Muscle of back (tissue), 11 donors: ENCODE measurements around the gene TIAM2. TPM values are rescaled to one million over a fixed set of nuclear protein-coding genes. Genes with fewer than 3 reads are reported as not detected.
"Not testable (repeated sequence)": the region's sequence is repeated elsewhere in the genome, so short reads cannot be mapped to it uniquely, and the experiment has no call there.

Source experiments
- DNase-seq, 3 donors: peaks; one replicate each; pipeline versions ENCODE4 v3.0.0 to v3.0.0-alpha.2; 2013
- polyA plus RNA-seq, 10 donors: library from polyadenylated mRNA; unstranded; fragments of 120-200 nt; gene quantifications; one replicate each; pipeline ENCODE4 v1.2.1, GENCODE V29; 2013; ENCODE audit not compliant: insufficient read length in 10 of 10

The TIAM2 gene
- polyA plus RNA-seq, 10 donors, result 12.7 to 18.9 (median 15.4) TPM

DNA sequence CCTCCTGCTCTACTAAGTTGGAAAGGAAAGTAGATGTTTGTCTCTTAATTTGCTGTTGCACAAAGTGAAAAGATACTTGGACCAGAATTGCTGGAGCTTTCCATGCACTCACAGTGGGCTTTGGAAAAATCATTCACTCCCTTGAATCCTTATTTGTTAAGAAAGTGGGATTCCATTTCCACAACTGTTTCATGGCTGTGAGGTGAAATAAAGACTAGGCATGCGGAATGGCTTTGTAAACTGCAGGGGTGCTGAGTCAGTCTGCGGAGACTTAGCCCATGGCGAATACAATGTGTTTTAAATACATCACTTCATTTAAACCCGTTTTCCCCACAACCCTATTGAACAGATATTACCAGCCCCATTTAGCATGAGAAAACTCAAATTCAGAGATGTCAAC lies 231.9 kb downstream of the TIAM2 start:
- no peak for DNase-seq

DNA sequence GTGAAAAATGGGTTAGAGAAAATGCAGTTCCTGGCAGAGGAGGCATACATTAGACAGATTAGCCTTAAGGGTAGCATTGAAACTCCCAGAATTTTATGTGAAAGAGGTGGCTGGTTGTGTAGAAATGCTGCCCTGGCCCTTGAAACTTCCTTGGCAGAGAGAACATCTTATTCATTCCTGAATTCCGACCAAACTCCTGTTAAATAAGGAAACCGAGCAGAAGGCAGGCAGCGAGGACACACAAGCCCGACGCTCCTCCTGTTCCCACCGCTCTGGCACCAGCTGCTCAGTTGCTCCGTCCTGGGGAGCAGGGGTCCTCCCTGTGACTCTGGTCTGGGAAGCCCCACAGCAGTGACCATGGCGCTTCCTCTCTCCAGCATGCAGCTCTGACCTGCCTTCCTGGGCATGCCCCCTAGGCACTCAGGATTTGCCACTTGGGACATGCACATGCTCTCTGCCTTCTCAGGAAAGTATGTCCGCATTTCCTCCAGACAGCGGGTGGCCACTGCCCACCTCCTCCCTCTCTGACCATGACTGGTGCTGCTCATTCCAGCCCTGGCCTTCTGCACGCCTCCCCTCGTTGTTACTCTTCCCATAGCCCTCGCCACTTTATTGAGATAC lies 233.5 kb downstream of the TIAM2 start:
- peak in 1 of 3 donors; percentile 42 for DNase-seq

DNA sequence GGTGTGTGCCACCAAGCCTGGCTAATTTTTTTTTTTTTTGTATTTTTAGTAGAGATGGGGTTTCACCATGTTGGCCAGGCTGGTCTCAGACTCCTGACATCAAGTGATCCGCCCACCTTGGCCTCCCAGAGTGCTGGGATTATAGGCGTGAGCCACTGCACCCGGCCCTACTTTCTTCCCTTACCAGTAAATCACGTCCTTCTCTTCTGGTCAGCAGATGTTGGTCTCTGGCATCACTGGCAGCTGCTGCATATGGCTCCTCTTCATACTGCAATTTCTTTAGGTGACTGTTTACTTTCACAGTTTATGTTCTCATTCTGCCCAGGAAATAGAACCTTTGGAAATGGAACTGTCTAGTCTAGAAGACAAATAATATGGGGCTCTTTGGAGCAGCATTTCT lies 235.9 kb downstream of the TIAM2 start:
- DNase-seq, result not testable (repeated sequence)

DNA sequence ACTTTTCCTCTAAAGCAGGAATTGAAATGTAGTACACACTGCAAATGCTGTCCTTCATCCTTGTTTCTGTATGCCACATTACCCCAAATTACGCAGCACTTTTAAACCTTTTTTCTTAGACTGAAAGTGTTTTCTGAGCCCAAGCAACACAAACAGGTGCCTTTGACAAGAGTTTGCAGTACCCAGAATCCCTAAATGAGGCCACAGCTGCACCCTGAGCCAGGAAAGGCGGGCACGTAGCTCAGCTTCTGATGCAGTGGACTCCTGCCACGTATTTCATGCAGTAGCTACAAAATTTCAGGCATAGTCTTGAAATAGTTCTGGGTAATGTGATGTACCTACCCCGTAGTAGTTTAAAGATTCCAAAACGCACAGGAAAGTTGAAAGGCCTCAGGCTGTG lies 237.7 kb downstream of the TIAM2 start:
- DNase-seq, result no peak

DNA sequence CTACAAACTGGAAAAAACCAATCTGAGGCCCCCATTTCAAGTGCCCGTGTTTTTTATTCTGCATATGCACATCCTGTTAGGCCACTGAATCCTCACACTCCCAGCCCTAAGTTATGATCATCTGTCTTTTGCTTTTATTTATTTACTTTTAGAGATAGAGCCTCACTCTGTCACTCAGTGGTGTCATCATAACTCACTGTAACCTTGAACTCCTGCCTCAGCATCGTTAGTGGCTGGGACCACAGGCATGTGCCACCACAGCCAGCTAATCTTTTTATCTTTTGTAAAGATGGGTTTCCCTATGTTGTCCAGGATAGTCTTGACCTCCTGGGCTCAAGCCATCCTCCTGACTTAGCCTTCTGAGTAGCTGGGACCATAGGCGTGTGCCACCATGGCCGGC lies 239.1 kb downstream of the TIAM2 start:
- DNase-seq, result no peak

- DNase-seq, result no peak
Measured at GRCh38 chr6:155234687-155235086, 239.6 kb downstream of the TIAM2 start.

DNA sequence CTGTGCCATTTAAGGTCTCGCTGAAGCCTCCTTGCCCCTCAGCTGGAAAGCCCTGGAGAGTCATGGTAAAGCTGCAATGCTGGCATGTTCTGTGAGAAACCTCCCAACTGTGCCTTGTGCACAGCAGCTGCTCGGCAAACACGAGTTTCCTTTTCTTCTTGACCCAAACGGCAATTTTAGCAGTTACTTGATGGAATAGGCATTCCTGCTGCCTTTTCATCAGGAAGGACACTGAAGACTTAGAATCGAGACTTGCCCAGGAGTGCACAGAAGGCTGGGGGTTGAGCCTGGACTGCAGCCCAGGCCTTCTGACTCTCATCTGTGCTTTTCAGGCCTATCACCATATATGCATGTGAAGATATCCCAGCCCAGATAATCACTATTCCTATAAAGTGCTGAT lies 240.0 kb downstream of the TIAM2 start:
- peak in 2 of 3 donors; percentile 11 to 37 for DNase-seq

GRCh38 chr6:155237613-155238012 lies 242.5 kb downstream of the TIAM2 start:
- DNase-seq, result no peak

- no peak for DNase-seq
Measured at GRCh38 chr6:155240905-155241600, 245.9 kb downstream of the TIAM2 start.

- no peak for DNase-seq
Measured at GRCh38 chr6:155241966-155242365, 246.9 kb downstream of the TIAM2 start.

GRCh38 chr6:155244434-155244833 lies 249.3 kb downstream of the TIAM2 start:
- DNase-seq, result no peak

GRCh38 chr6:155245193-155245592 lies 250.1 kb downstream of the TIAM2 start:
- no peak for DNase-seq

DNA sequence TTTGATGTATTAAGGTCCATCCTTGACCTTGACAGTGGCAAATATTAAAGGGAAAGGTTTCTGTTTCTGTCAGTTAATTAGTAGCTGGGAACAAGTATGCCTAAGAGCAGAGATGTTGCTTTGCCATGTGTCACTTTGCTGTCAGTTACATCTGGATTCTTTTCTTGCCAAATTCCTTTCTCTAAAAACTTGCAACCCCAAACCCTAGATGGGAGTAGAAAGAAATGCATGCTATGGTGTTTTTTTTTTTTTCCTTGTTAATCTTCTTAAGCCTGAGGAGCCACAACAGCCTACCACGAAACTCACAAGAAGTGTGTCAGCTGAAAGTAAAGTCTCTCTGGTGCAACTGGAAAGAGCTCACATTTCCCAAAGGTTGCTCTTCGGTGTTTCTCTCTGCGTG lies 250.7 kb downstream of the TIAM2 start:
- DNase-seq, result peak in 1 of 3 donors; percentile 17

DNA sequence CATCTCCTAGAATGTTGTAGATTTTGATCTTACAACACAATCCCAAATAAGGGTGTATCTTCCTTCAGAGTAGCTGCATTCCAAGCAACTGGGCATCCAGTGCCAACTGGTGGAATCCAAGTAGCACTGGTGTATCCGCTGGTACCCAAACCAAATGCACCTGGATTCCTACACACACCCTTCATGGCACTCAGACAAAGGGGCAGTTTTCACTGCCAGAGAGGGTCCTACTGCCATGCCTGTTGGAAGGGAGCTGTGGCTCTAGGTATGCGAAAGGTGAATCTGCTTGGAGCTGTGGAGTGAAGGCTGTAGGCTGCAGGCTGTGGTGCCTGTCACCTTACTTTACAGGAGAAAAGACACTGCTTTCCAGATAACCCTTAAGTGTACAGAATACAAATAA lies 251.7 kb downstream of the TIAM2 start:
- no peak for DNase-seq

GRCh38 chr6:155247618-155248007 lies 252.5 kb downstream of the TIAM2 start:
- peak in 1 of 3 donors; percentile 60 for DNase-seq

- DNase-seq, result peak; percentile 43 to 65 (median 48)
Measured at GRCh38 chr6:155248008-155249001, 253.2 kb downstream of the TIAM2 start.

DNA sequence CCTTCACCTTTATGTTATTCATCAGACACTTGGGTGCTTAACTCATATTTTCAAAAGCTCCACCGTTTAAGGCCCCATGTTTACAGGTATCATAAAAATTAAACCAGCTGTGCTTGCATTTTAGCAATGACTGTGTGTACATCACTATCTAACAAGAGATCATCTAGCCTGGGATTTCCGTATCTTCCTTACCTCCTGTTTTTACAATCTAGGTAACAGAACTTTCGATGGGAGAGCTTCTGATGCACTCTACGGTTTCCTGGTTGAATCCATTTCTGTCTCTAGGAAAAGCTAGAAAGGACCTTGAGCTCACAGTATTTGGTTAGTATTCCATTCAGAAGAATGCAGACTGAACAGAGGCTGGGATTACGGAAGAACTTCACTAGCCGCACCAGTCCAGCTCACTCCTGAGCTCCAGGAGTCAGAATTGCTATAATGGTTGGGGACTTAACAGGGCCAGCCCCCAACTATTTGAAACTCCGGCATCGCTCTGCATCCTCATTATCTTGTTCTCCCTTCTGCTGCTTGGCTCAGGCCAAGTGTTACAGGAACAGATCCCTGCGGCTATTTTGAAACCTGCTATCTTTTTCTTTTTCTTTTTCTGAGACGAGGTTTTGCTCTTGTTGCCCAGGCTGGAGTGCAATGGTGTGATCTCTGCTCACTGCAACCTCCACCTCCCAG lies 255.7 kb downstream of the TIAM2 start:
- no peak for DNase-seq

DNA sequence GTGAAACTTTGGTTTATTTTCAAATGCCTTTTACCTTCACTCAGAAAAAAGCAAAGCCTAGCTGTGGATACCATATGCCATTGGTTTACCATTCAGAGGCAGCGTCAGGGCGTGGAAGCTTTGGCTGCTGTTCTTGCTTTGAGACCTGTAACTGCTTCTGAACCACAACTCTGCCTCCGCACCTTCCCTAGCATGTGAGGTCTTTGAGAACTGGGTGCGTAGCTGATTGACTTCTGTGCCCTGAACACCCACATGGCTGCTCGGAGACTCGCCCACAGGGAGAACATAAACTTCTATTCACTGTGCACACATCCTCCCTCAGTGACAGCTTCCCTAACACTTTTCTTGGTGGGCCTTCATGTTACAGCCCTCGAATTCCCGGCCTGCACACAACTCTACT lies 257.5 kb downstream of the TIAM2 start:
- DNase-seq, result no peak

GRCh38 chr6:155253337-155253736 lies 258.2 kb downstream of the TIAM2 start:
- DNase-seq, result no peak

- DNase-seq, result no peak
Measured at GRCh38 chr6:155254139-155254538, 259.0 kb downstream of the TIAM2 start.

DNA sequence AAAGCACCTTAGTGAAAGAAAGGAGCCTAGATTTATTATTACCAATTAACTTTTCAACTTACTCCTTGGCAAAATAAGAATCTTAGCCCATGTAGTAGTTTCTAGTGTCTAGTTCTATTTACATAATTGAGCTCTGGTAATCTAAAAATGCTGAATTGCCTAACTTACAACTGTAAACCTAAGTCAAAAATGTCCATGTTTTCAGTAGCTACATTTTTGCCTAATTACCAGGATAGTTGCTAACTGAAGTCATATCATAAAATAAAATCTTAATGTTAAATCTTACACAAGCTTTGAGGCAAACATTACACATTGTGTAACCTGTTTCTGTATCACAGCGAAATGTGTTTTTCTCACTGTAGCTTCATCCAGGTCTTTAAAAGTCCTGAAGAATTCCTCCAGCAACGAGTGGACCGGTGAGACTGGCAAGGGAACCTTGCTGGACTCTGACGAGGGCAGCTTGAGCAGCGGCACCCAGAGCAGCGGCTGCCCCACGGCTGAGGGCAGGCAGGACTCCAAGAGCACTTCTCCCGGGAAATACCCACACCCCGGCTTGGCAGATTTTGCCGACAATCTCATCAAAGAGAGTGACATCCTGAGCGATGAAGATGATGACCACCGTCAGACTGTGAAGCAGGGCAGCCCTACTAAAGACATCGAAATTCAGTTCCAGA lies 261.1 kb downstream of the TIAM2 start:
- no peak for DNase-seq
